ENCODE results near the gene RNF225. TPM values are rescaled to one million over a fixed set of nuclear protein-coding genes. Genes with fewer than 3 reads are reported as not detected.
A peak's percentile ranks its signal among the peaks of the same experiment; 100 is the strongest.

RNF225 gene
- total and polyA plus RNA-seq, 9 of the 15 experiments (the other 6 are each of a cell fraction or from before 2014, with no cell fraction given): 0.33 TPM; not detected in 8

GRCh38 chr19:58355908-58356765 lies 39.3 kb upstream of the RNF225 start:
- H3K4me3 ChIP-seq: no peak overlapping the region
- FAIRE-seq (no peak), DNase-seq (ENCODE audit: extremely low read depth in 1 of 4, low spot score in 3 of 4) (no peak), ATAC-seq (no peak)
- no peak overlapping the region for H3K4me2 ChIP-seq (ENCODE audit: insufficient read depth, low read length)
- H4K20me1 ChIP-seq (replicated peaks; ENCODE audit: control insufficient read depth, insufficient read depth, low read length): no peaks in the 10 kb centered on the region
- CTCF ChIA-PET (ENCODE audit: low intra/inter-chr PET ratio): no interaction called here
- peaks cover 2 to 29% of the 10 kb centered on the region in 2 experiments; a peak in 3 of 5 replicates for H3K4me1 ChIP-seq (replicated peaks in 1 of 2; ENCODE audit: control insufficient read depth in 2 of 2, insufficient read depth in 2 of 2, low read length in 2 of 2)
- H2AFZ ChIP-seq (ENCODE audit: low read depth, low read length): no peak overlapping the region
- no peaks in the 10 kb centered on the region for H3K79me2 ChIP-seq (ENCODE audit: control insufficient read depth, insufficient read depth, low read length)
- in situ Hi-C loops (cut with MboI): no loop called here
- no peaks in the 10 kb centered on the region for H3K9me1 ChIP-seq (ENCODE audit: control insufficient read depth, insufficient read depth, low read length)
- no peaks in the 10 kb centered on the region for H3K9me3 ChIP-seq (replicated peaks; ENCODE audit: control insufficient read depth, insufficient read depth, low read depth, low read length)
- H3K27me3 ChIP-seq (ENCODE audit: control insufficient read depth in 2 of 2, insufficient read depth in 2 of 2, low read length in 2 of 2): no peaks in the 10 kb centered on the region
- intact Hi-C loops (cut with micrococcal nuclease): no loop called here
- H3K27ac ChIP-seq (ENCODE audit: extremely low read depth, low read depth, low read length): no peak overlapping the region
- H3K36me3 ChIP-seq (ENCODE audit: control insufficient read depth, insufficient read depth, low read length): no peaks in the 10 kb centered on the region
- no peak overlapping the region for H3K9ac ChIP-seq (ENCODE audit: insufficient read depth in 1 of 2, low read depth in 2 of 2, low read length in 2 of 2)
- WGBS (ENCODE audit: insufficient coverage, low coverage, missing lambda C conversion rate): 89% methylated on average over 60 of the region's 94 CpGs
- POLR2A ChIA-PET: interaction anchor here (1.2 kb wide), 1 partner anchor 11 kb away, joined by 3 read pairs; no protein-coding TSS in a partner anchor
- BruUV-seq (replicated peaks): no TSS peak
- TF ChIP-seq FUS (optimal IDR thresholded peaks at IDR 0.05; ENCODE audit: low read depth, low read length) (no peak), HOXB6 (CRISPR knock-in tag; IDR thresholded peaks at IDR 0.05; ENCODE audit: borderline replicate concordance) (no peak), ZBTB33 (CRISPR knock-in tag; IDR thresholded peaks at IDR 0.05) (peak; percentile 92), MGA (IDR thresholded peaks at IDR 0.05) (no peak), L3MBTL2 (IDR thresholded peaks at IDR 0.05) (no peak), EHMT2 (IDR thresholded peaks at IDR 0.05) (no peak), POLR2G (IDR thresholded peaks at IDR 0.05; ENCODE audit: low read depth, low read length) (peak; percentile 72)
